Heart right ventricle (tissue), 16 donors: ENCODE results near the gene HINFP. TPM values are rescaled to one million over a fixed set of nuclear protein-coding genes. Genes with fewer than 3 reads are reported as not detected.

ENCODE experiments used
- ATAC-seq, 8 donors: fragments of 200-7000 bp; cut with Tn5 transposase; one replicate each; pipeline ENCODE4 v1.9.1; 2020; ENCODE audit warnings: mild to moderate bottlenecking in 8 of 8, moderate library complexity in 8 of 8, moderate number of reproducible peaks in 1 of 8
- DNase-seq, 2 donors: peaks; one replicate each; pipeline ENCODE4 v3.0.0-alpha.2; 2020
- H3K27ac ChIP-seq, 10 donors: fragments of 200-600 bp; sonication (generic) in 2 of 10; one replicate each; pipeline versions ENCODE4 v1.5.0 to v1.8.0; 2020 to 2022; ENCODE audit warnings: mild to moderate bottlenecking in 3 of 10
- H3K27me3 ChIP-seq, 7 donors: fragments of 200-600 bp; one replicate each; pipeline ENCODE4 v1.8.0; 2021 to 2022; ENCODE audit warnings: mild to moderate bottlenecking in 2 of 7
- H3K36me3 ChIP-seq, 9 donors: fragments of 200-600 bp; sonication (generic) in 1 of 9; one replicate each; pipeline versions ENCODE4 v1.5.0 to v1.8.0; 2020 to 2022; ENCODE audit warnings: mild to moderate bottlenecking in 2 of 9
- H3K4me1 ChIP-seq, 9 donors: fragments of 200-600 bp; sonication (generic) in 1 of 9; one replicate each; pipeline versions ENCODE4 v1.5.0 to v1.8.0; 2020 to 2022; ENCODE audit warnings: mild to moderate bottlenecking in 4 of 9
- H3K4me3 ChIP-seq, 10 donors: fragments of 200-600 bp; sonication (generic) in 2 of 10; one replicate each; pipeline versions ENCODE4 v1.5.0 to v1.8.0; 2020 to 2022; ENCODE audit warnings: mild to moderate bottlenecking in 7 of 10, moderate library complexity in 2 of 10
- H3K9me3 ChIP-seq, 11 donors: fragments of 200-600 bp in 10 of 11; sonication (generic) in 2 of 11; one replicate each; pipeline versions ENCODE4 v1.5.0 to v1.8.0; 2013 to 2022; ENCODE audit warnings: mild to moderate bottlenecking in 2 of 11, control low read depth in 1 of 11, moderate library complexity in 1 of 11
- CTCF ChIP-seq, 9 donors: fragments of 200-600 bp; sonication (generic) in 2 of 9; IDR thresholded peaks; one replicate each; pipeline versions ENCODE4 v1.5.0 to v1.8.0; 2021 to 2022; ENCODE audit warnings: antibody characterized with exemption in 9 of 9, mild to moderate bottlenecking in 5 of 9, moderate library complexity in 1 of 9
- WGBS, 2 donors: extraction: QIAGEN DNeasy Blood & Tissue Kit; methylation state at CpG; one replicate each; pipeline ENCODE4 v1.1.7; 2013; ENCODE audit warnings: inconsistent platforms in 1 of 2; 5-methylcytosine and 5-hydroxymethylcytosine counted together
- intact Hi-C, 10 donors: fragments of 100-400 bp; cut with DNase I; formaldehyde crosslinking; loops; one replicate each; pipeline versions ENCODE4 v1.11.1 to v1.14.2; 2022
- long read RNA-seq, 3 donors: library from polyadenylated mRNA; unstranded; transcript quantifications; one replicate each; pipeline ENCODE4 v2.0.0, GENCODE V29; 2020 to 2021
- polyA plus RNA-seq, 2 donors: library from polyadenylated mRNA; stranded (reverse); fragments of 200-250 nt; gene quantifications; one replicate each; pipeline ENCODE4 v1.2.3, GENCODE V29; 2013
- total RNA-seq, 10 donors: library from RNA; stranded (reverse); fragmentation: NEBNext Ultra II Directional in 3 of 10; extraction: Animal tissue kit (Norgen Biotek cat#: 25700) in 3 of 10; gene quantifications; one replicate each; pipeline versions ENCODE4 v1.2.1 to v1.2.4, GENCODE V29; 2021 to 2023
- donor health status: Arrhythmogenic right ventricular cardiomyopathy.
- donor health status: ischemic (EF 13 %, LVEDD 7.1; RV severe dilation, severe dysfunction).
- donor health status: healthy with polysubstance abuse.
- donor health status: DM: no; HTN: yes; CAD: no.
- donor health status: DM: no; HTN: no; CAD: no.
- donor health status: ischemic (EF 25% LVEDD 6.9; RV normal size, moderate dysfunction).
- donor health status: ischemic (EF 25% LVEDD 5.7; RV mildly dilated, moderate dysfunction).
- donor health status: healthy.
- donor health status: DM: yes; HTN: yes; CAD: no.
- donor health status: Ischemic cardiomyopathy.
- donor health status: ischemic (EF 35%, LVEDD 5.7; RV mildly dilated, moderate dysfunction).
- donor health status: nonischemic (EF 11% LVEDD 7.7; RV severe dilation, severe dysfunction).
- donor health status: DM: yes; HTN: yes; CAD: no.
- donor health status: PGD.
- donor health status: ischemic (EF 29% LVEDD 5.4; RV normal size, mild dysfunction).
- donor health status: nonischemic (EF 23%, LVEDD 6.1; RV moderate dilation, normal function).

The HINFP gene, protein sequence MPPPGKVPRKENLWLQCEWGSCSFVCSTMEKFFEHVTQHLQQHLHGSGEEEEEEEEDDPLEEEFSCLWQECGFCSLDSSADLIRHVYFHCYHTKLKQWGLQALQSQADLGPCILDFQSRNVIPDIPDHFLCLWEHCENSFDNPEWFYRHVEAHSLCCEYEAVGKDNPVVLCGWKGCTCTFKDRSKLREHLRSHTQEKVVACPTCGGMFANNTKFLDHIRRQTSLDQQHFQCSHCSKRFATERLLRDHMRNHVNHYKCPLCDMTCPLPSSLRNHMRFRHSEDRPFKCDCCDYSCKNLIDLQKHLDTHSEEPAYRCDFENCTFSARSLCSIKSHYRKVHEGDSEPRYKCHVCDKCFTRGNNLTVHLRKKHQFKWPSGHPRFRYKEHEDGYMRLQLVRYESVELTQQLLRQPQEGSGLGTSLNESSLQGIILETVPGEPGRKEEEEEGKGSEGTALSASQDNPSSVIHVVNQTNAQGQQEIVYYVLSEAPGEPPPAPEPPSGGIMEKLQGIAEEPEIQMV
- 10 to 100 TPM in 8 of 10 donors, 1 to 10 TPM in 2; 8.9 to 15.8 (median 11.5) TPM for total RNA-seq
- polyA plus RNA-seq, result 10 to 100 TPM in 1 of 2 donors, 1 to 10 TPM in 1; 8.6 to 18.1 TPM
- long read RNA-seq, donor 1, transcript HINFP-201 (10 exons, 3,163 nt), result major isoform, 6 of 17 reads
- long read RNA-seq, donor 1, partial matches to known transcripts, result 4 of 17 reads
- long read RNA-seq, donor 1, other reads (novel, unspliced or antisense), result 5 of 17 reads
- long read RNA-seq, donor 2, partial matches to known transcripts, result 3 of 11 reads
- long read RNA-seq, donor 2, other reads (novel, unspliced or antisense), result 3 of 11 reads
- long read RNA-seq, donor 3, partial matches to known transcripts, result 1 of 16 reads
- long read RNA-seq, donor 3, other reads (novel, unspliced or antisense), result 8 of 16 reads

DNA sequence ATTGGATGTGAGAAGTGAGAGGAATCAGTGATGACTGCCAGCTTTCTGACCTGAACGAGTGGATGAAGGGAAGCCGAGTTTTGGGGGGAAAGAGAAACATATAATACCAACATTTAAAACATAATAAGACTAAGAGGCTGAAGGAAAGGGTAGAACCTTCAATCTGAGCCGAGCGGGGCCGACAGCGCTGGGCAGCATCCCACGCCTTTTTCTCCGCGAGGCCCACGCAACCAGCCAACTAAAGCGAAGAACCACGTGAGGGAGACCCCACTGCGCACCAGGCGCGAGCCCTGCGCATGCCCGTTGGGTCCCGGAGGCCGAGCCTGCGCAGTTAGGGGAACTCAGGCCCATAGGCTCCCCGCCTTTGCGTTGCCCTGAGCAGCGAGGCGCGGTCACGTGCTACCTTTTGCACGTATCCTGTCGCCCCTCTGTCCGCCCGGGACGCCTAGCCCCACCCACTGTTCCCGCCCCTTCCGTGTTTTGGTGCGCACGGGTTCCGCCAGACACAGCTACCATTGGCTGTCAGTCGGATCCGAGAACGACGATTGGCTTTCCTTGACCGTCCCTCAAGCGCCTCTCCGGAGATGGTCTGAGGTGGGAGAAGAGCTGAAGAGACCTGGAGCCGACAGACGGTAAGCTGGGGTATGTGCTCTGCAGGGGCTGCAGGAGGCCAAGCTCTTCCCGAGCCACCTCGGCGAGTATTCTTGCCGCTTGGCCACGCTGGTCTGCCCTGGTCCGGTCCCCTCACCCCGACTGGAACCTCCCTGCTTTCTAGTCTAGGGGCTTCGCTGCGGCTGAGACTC, at the start of gene HINFP:
Gene HINFP (plus strand): TSS at position 573 of the 803 bp plus-strand sequence. CDS start 5,365 bp downstream, outside the sequence.
- intact Hi-C loops, result loop anchor here in 2 of 10 donors (1.0 kb wide), 1 partner anchor 26 kb away; a partner anchor contains a TSS

DNA sequence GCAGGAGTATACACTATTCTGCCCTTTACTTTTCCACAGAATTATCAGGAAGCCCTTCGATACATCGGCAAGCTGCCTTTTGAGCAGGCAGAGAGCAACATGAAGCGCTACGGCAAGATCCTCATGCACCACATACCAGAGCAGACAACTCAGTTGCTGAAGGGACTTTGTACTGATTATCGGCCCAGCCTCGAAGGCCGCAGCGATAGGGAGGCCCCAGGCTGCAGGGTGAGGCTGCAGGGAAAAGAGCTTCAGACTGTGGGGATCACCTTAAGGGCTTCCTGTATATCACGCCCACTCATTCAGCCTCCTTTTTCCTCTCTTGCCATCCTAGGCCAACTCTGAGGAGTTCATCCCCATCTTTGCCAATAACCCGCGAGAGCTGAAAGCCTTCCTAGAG, 43.5 kb upstream of the HINFP start:
- DNase-seq, result no peak
- Histone ChIP-seq H3K27me3 (no peaks in the 10 kb centered on the region), H3K27ac (no peak overlapping the region), H3K4me3 (no peak overlapping the region), H3K36me3 (peaks cover 4 to 100% (median 81%) of the 10 kb centered on the region in 9 donors), H3K9me3 (no peaks in the 10 kb centered on the region), H3K4me1 (peaks cover 0 to 20% (median 0%) of the 10 kb centered on the region in 9 donors)
- TF ChIP-seq CTCF (IDR thresholded peaks at IDR 0.05), result no peak
- intact Hi-C loops, result no loop called here
- ATAC-seq, result no peak
- 95% methylated on average over 11 of the region's 11 CpGs for WGBS, 2 donors

More for the DNA sequence above, at the start of gene HINFP:
- whole genome bisulfite sequencing, 2 donors, result 0% methylated on average over 54 of the region's 54 CpGs
- Histone ChIP-seq H3K4me3 (peak within 1 kb of the TSS; percentile 62 to 99 (median 82)), H3K9me3 (no peaks in the 10 kb centered on the region), H3K27ac (peak within 1 kb of the TSS; percentile 52 to 87 (median 80)), H3K4me1 (peaks cover 6 to 30% (median 23%) of the 10 kb centered on the region in 9 donors), H3K27me3 (no peaks in the 10 kb centered on the region), H3K36me3 (peaks cover 0 to 47% (median 7%) of the 10 kb centered on the region in 9 donors)
- TF ChIP-seq CTCF (IDR thresholded peaks at IDR 0.05), result no peak
- peak; percentile 99 to 100 (median 100) for ATAC-seq
- DNase-seq, result peak; percentile 100

- TF ChIP-seq CTCF (IDR thresholded peaks at IDR 0.05), result no peak
- Histone ChIP-seq H3K4me3 (peak overlapping the region in 1 of 10 donors; percentile 2), H3K9me3 (no peaks in the 10 kb centered on the region), H3K4me1 (peaks cover 0 to 20% (median 0%) of the 10 kb centered on the region in 9 donors), H3K27me3 (no peaks in the 10 kb centered on the region), H3K27ac (no peak overlapping the region), H3K36me3 (peaks cover 4 to 92% (median 78%) of the 10 kb centered on the region in 9 donors)
- ATAC-seq (no peak), DNase-seq (no peak)
- 92 to 94% methylated on average over 19 of the region's 19 CpGs for WGBS, 2 donors
- intact Hi-C loops, result no loop called here
Observed at GRCh38 chr11:119078675-119079420, 42.5 kb upstream of the HINFP start.
